ENCODE data around the gene FANCG.

The FANCG gene

DNA sequence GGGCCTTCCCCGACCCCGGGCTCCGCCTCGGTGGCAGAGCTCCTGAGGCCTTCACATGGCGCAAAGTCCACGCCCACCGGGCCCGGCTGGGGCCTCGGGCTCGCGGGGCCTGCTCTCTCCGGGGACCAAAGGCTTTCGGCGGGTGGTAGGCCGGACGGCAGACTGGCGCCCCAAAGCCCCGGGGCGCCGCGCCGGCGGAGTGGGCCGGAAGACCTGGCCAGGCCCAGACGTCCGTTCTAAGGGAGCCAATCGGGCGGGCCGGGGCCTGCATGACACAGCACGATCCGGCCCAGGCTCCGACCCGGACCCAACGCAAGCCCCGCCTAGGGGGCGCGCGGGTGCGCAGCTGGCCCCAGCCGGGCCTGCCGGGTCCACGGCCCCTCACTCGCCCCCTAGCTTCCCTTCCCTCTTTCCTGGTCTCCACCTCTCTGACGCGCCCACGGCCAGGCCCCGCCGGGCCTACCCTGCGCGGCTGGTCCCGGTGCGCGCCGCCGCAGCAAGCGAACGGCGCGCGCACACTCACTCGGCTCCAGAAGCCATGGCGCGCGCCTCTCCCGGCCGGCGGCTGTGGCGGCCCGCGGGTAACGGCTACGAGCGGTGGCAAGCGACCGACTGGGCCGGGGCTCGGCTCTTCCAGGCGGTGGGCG is 7.8 kb downstream of the FANCG start (continued):
- TF ChIP-seq, protein P1, sequence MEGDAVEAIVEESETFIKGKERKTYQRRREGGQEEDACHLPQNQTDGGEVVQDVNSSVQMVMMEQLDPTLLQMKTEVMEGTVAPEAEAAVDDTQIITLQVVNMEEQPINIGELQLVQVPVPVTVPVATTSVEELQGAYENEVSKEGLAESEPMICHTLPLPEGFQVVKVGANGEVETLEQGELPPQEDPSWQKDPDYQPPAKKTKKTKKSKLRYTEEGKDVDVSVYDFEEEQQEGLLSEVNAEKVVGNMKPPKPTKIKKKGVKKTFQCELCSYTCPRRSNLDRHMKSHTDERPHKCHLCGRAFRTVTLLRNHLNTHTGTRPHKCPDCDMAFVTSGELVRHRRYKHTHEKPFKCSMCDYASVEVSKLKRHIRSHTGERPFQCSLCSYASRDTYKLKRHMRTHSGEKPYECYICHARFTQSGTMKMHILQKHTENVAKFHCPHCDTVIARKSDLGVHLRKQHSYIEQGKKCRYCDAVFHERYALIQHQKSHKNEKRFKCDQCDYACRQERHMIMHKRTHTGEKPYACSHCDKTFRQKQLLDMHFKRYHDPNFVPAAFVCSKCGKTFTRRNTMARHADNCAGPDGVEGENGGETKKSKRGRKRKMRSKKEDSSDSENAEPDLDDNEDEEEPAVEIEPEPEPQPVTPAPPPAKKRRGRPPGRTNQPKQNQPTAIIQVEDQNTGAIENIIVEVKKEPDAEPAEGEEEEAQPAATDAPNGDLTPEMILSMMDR (tag by site-specific recombination; IDR thresholded peaks at IDR 0.05) = peak; percentile 79; the same call in 1 of the 2 replicates
- TF ChIP-seq, protein P2, sequence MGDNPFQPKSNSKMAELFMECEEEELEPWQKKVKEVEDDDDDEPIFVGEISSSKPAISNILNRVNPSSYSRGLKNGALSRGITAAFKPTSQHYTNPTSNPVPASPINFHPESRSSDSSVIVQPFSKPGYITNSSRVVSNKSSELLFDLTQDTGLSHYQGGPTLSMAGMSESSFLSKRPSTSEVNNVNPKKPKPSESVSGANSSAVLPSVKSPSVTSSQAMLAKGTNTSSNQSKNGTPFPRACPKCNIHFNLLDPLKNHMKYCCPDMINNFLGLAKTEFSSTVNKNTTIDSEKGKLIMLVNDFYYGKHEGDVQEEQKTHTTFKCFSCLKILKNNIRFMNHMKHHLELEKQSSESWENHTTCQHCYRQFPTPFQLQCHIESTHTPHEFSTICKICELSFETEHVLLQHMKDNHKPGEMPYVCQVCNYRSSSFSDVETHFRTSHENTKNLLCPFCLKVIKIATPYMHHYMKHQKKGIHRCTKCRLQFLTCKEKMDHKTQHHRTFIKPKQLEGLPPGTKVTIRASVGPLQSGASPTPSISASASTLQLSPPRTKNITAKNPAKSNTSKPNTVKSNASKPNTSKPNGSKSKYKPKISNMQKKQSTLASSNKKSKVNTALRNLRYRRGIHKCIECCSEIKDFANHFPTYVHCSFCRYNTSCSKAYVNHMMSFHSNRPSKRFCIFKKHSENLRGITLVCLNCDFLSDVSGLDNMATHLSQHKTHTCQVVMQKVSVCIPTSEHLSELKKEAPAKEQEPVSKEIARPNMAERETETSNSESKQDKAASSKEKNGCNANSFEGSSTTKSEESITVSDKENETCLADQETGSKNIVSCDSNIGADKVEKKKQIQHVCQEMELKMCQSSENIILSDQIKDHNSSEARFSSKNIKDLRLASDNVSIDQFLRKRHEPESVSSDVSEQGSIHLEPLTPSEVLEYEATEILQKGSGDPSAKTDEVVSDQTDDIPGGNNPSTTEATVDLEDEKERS (tag by site-specific recombination; IDR thresholded peaks at IDR 0.05) = no peak
- TF ChIP-seq ZNF654 (tag by site-specific recombination; IDR thresholded peaks at IDR 0.05; ENCODE audit: low read depth) (no peak), ZNF114 (tag by site-specific recombination; IDR thresholded peaks at IDR 0.05) (no peak), ZNF561 (tag by site-specific recombination; IDR thresholded peaks at IDR 0.05; ENCODE audit: borderline replicate concordance) (0 out of 2 replicates have a peak, but pooled peaks have one; percentile 65), ZNF23 (tag by site-specific recombination; IDR thresholded peaks at IDR 0.05; ENCODE audit: borderline replicate concordance) (no peak), KLF8 (tag by site-specific recombination; IDR thresholded peaks at IDR 0.05) (peak; percentile 57; the same call in 1 of the 2 replicates)
- TF ChIP-seq, protein P3, sequence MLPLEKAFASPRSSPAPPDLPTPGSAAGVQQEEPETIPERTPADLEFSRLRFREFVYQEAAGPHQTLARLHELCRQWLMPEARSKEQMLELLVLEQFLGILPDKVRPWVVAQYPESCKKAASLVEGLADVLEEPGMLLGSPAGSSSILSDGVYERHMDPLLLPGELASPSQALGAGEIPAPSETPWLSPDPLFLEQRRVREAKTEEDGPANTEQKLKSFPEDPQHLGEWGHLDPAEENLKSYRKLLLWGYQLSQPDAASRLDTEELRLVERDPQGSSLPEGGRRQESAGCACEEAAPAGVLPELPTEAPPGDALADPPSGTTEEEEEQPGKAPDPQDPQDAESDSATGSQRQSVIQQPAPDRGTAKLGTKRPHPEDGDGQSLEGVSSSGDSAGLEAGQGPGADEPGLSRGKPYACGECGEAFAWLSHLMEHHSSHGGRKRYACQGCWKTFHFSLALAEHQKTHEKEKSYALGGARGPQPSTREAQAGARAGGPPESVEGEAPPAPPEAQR (tag by site-specific recombination; IDR thresholded peaks at IDR 0.05) = no peak

DNA sequence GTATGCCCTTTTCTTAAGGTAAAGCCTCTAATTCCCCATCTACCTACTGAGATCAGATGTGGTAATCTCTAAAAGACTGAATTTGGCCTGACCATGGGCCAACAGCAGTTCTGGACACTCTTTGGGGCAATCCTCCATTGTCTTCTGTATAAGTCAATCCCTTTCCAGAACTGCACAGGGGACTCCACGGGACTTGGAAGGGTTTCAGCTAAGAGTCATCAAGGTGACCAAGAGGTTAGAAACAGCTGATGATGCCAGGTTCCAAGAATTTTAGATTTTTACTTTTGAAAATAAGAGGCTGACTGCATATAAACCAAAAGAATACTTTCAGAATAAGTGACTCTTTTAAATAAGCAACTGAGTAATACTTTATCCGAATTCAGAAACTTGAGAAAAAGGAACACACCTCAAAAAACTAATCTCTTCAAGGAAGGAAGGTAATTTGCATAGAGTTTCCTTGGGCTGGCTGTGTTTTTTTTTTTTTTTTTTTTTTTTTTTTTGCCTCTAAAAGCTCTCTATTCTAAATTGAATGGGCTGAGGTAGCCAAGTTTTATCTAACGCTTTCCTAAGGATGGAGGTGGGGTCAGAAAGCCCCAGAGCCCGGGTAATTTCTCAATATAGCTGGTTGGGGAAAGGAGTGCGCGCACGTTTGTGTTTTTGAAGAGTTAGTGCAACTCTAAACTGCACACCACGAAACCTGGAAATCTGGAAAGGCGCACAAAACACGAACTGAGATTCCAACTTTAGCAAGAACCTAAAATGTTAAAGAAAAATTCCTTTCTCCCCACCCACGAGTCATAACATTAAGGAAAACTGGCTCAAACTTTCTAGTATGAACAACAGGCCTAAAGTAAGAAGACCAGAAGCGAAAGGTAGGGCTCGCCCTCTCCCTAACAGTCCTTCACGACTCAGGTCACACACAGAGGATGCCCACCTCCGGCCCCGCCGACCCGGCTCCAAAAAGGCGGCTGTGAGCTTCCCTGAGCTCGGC is 8.6 kb downstream of the FANCG start:
- Histone ChIP-seq H3K9me3 (ENCODE audit: control insufficient read depth, insufficient read depth, low read depth, low read length) (no peaks in the 10 kb centered on the region), H3K4me3 (ENCODE audit: low read depth, low read length) (peak overlapping the region; percentile 84), H3K27ac (ENCODE audit: extremely low read depth, low read depth, low read length) (peak overlapping the region; percentile 96), H3K36me3 (ENCODE audit: control insufficient read depth in 2 of 2, insufficient read depth in 1 of 2, low read length in 2 of 2) (peaks cover 5 to 84% of the 10 kb centered on the region in 2 experiments; a peak in 2 of 3 replicates), H3K4me1 (ENCODE audit: control insufficient read depth, insufficient read depth, low read length) (peaks cover 3% of the 10 kb centered on the region; the same call in 1 of the 2 replicates)
- TF ChIP-seq ZNF335 (tag by site-specific recombination; conservative IDR thresholded peaks at IDR 0.05) (peak; percentile 54), ZNF184 (tag by site-specific recombination; IDR thresholded peaks at IDR 0.05) (no peak)
- POLR2A ChIA-PET = interaction anchor here (0.6 to 5.2 kb wide), 13 partner anchors 10 to 661 kb away, joined by 3 to 48 read pairs (median 8); partner anchors contain the start of genes CREB3, FANCG, PIGO and STOML2
- CTCF ChIA-PET = interaction anchor here (0.7 to 1.7 kb wide), 9 partner anchors 9 to 483 kb away, joined by 3 to 5 read pairs (median 3); partner anchors contain the start of genes PIGO and STOML2

DNA sequence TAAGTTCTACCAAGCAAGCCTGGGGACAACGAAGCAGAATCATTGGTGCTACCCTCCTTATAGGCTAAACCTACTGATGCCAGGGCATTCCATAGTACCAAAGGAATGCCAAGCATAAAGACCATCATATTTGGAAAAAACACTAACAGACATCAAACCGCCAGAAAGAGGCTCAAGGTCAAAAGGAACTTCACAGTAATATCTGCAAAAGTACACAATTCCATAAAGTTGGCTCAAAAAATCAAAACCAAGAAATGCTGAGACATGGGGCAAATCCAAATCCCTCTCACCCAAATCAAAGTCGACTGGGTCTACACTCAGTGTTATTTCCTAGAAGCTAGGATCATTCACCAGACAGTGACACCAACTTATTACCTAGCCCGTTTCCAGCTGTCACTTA is 10.7 kb downstream of the FANCG start:
- Histone ChIP-seq H3K36me3 (ENCODE audit: control insufficient read depth in 2 of 2, insufficient read depth in 1 of 2, low read length in 2 of 2) (peaks cover 16 to 84% of the 10 kb centered on the region in 2 experiments), H3K4me1 (ENCODE audit: control insufficient read depth, insufficient read depth, low read length) (peaks cover 3% of the 10 kb centered on the region; the same call in 1 of the 2 replicates), H3K27ac (ENCODE audit: extremely low read depth, low read depth, low read length) (no peak overlapping the region), H3K9me3 (ENCODE audit: control insufficient read depth, insufficient read depth, low read depth, low read length) (no peaks in the 10 kb centered on the region), H3K4me3 (ENCODE audit: low read depth, low read length) (no peak overlapping the region)
- CTCF ChIA-PET = interaction anchor here (0.6 kb wide), 2 partner anchors 394 to 687 kb away, joined by 3 read pairs; no protein-coding TSS in a partner anchor
- POLR2A ChIA-PET = interaction anchor here (0.7 to 5.2 kb wide), 3 partner anchors 12 to 417 kb away, joined by 3 to 48 read pairs (median 5); partner anchors contain the start of genes FANCG and STOML2
- TF ChIP-seq ZNF292 (tag by site-specific recombination; IDR thresholded peaks at IDR 0.05; ENCODE audit: borderline replicate concordance, low read depth) (no peak), ZNF155 (tag by site-specific recombination; IDR thresholded peaks at IDR 0.05) (no peak), ZNF747 (tag by site-specific recombination; IDR thresholded peaks at IDR 0.05) (no peak), ZNF701 (tag by site-specific recombination; IDR thresholded peaks at IDR 0.05) (no peak), ZNF24 (tag by site-specific recombination; IDR thresholded peaks at IDR 0.05) (no peak), GLI4 (tag by site-specific recombination; IDR thresholded peaks at IDR 0.05) (no peak), ZNF654 (tag by site-specific recombination; IDR thresholded peaks at IDR 0.05; ENCODE audit: low read depth) (no peak), ZBTB7A (tag by site-specific recombination; IDR thresholded peaks at IDR 0.05; ENCODE audit: low read depth) (no peak)
- TF ChIP-seq, protein P4, sequence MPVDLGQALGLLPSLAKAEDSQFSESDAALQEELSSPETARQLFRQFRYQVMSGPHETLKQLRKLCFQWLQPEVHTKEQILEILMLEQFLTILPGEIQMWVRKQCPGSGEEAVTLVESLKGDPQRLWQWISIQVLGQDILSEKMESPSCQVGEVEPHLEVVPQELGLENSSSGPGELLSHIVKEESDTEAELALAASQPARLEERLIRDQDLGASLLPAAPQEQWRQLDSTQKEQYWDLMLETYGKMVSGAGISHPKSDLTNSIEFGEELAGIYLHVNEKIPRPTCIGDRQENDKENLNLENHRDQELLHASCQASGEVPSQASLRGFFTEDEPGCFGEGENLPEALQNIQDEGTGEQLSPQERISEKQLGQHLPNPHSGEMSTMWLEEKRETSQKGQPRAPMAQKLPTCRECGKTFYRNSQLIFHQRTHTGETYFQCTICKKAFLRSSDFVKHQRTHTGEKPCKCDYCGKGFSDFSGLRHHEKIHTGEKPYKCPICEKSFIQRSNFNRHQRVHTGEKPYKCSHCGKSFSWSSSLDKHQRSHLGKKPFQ (tag by site-specific recombination; IDR thresholded peaks at IDR 0.05) = no peak
- TF ChIP-seq, protein P5, sequence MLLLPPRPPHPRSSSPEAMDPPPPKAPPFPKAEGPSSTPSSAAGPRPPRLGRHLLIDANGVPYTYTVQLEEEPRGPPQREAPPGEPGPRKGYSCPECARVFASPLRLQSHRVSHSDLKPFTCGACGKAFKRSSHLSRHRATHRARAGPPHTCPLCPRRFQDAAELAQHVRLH (tag by site-specific recombination; IDR thresholded peaks at IDR 0.05) = no peak
- TF ChIP-seq, protein P3 (tag by site-specific recombination; IDR thresholded peaks at IDR 0.05) = no peak

All from HEK293 (cell line).